ENCODE measurements around the gene OASL.

OASL gene

GRCh38 chr12:120983759-120984158 lies 55.3 kb downstream of the OASL start:
- TF ChIP-seq, protein P1, sequence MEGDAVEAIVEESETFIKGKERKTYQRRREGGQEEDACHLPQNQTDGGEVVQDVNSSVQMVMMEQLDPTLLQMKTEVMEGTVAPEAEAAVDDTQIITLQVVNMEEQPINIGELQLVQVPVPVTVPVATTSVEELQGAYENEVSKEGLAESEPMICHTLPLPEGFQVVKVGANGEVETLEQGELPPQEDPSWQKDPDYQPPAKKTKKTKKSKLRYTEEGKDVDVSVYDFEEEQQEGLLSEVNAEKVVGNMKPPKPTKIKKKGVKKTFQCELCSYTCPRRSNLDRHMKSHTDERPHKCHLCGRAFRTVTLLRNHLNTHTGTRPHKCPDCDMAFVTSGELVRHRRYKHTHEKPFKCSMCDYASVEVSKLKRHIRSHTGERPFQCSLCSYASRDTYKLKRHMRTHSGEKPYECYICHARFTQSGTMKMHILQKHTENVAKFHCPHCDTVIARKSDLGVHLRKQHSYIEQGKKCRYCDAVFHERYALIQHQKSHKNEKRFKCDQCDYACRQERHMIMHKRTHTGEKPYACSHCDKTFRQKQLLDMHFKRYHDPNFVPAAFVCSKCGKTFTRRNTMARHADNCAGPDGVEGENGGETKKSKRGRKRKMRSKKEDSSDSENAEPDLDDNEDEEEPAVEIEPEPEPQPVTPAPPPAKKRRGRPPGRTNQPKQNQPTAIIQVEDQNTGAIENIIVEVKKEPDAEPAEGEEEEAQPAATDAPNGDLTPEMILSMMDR (IDR thresholded peaks at IDR 0.05), result no peak
- Histone ChIP-seq H3K4me1 (ENCODE audit: control insufficient read depth in 1 of 2, insufficient read depth in 1 of 2, low read depth in 1 of 2, low read length in 1 of 2) (no peaks in the 10 kb centered on the region), H3K36me3 (no peaks in the 10 kb centered on the region), H3K27me3 (no peaks in the 10 kb centered on the region), H3K27ac (no peak overlapping the region), H3K9me3 (no peaks in the 10 kb centered on the region), H3K4me3 (ENCODE audit: low read depth in 1 of 2, low read length in 1 of 2) (no peak overlapping the region)

- Histone ChIP-seq H3K4me3 (ENCODE audit: low read depth in 1 of 2, low read length in 1 of 2) (no peak overlapping the region), H3K9me3 (no peaks in the 10 kb centered on the region), H3K4me1 (ENCODE audit: control insufficient read depth in 1 of 2, insufficient read depth in 1 of 2, low read depth in 1 of 2, low read length in 1 of 2) (no peaks in the 10 kb centered on the region), H3K36me3 (no peaks in the 10 kb centered on the region), H3K27me3 (no peaks in the 10 kb centered on the region), H3K27ac (no peak overlapping the region)
- TF ChIP-seq, protein P1 (IDR thresholded peaks at IDR 0.05), result no peak
Observed at GRCh38 chr12:120982659-120983058, 56.4 kb downstream of the OASL start.

GRCh38 chr12:120981407-120981941 lies 57.6 kb downstream of the OASL start:
- H3K27me3 ChIP-seq, result no peaks in the 10 kb centered on the region
- H3K4me3 ChIP-seq (ENCODE audit: low read depth in 1 of 2, low read length in 1 of 2), result no peak overlapping the region
- no peaks in the 10 kb centered on the region for H3K36me3 ChIP-seq
- H3K27ac ChIP-seq, result no peak overlapping the region
- TF ChIP-seq, protein P1 (IDR thresholded peaks at IDR 0.05), result no peak
- H3K4me1 ChIP-seq (ENCODE audit: control insufficient read depth in 1 of 2, insufficient read depth in 1 of 2, low read depth in 1 of 2, low read length in 1 of 2), result no peaks in the 10 kb centered on the region
- H3K9me3 ChIP-seq, result no peaks in the 10 kb centered on the region

GRCh38 chr12:120980800-120981368 lies 58.2 kb downstream of the OASL start:
- H3K36me3 ChIP-seq, result no peaks in the 10 kb centered on the region
- no peaks in the 10 kb centered on the region for H3K9me3 ChIP-seq
- H3K4me1 ChIP-seq (ENCODE audit: control insufficient read depth in 1 of 2, insufficient read depth in 1 of 2, low read depth in 1 of 2, low read length in 1 of 2), result no peaks in the 10 kb centered on the region
- H3K27ac ChIP-seq, result no peak overlapping the region
- TF ChIP-seq, protein P1 (IDR thresholded peaks at IDR 0.05), result no peak
- H3K27me3 ChIP-seq, result no peaks in the 10 kb centered on the region
- no peak overlapping the region for H3K4me3 ChIP-seq (ENCODE audit: low read depth in 1 of 2, low read length in 1 of 2)

DNA sequence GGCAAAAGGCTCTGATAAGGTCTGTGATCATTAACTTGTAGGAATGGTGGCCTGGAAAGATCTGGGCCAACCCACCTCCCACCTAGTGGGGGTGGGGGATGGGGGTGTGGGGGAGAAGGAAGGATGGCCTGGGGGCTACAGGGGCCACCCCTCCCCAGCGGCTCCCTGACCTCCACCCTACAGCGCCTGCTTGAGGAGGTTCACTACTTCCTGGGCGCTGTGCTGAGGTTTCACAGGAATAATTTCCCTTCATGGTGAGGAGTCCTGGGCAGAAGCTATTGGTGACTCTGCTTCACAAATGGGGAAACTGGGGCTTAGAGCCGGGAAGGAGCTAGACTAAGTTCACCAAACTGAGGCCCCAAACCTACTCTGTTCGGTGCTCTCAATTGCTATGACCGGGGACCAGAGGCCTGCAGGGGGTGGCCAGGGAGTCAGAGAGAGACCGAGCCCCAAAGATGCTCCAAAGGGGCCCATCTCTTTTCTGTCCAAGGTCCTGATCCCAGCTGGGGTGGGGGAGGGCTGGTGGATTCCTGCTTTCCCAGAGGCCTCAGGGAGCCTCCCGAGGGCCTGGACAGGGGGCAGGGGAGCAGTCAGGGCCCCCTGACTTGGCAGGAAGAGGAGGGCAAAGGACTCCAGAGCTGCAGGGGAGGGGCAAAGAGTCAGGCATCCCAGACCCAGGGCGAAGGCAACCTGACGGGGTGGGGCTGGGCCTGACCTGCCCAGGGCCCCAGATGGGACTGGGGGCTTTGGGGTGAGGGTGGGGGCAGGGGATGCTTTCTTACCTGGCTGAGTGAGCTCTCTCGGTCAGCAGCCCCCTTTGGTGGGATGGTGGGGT lies 59.0 kb downstream of the OASL start:
- no peaks in the 10 kb centered on the region for H3K9me3 ChIP-seq
- no peak overlapping the region for H3K27ac ChIP-seq
- H3K36me3 ChIP-seq, result no peaks in the 10 kb centered on the region
- H3K4me3 ChIP-seq (ENCODE audit: low read depth in 1 of 2, low read length in 1 of 2), result no peak overlapping the region
- H3K4me1 ChIP-seq (ENCODE audit: control insufficient read depth in 1 of 2, insufficient read depth in 1 of 2, low read depth in 1 of 2, low read length in 1 of 2), result no peaks in the 10 kb centered on the region
- no peaks in the 10 kb centered on the region for H3K27me3 ChIP-seq
- TF ChIP-seq, protein P1 (IDR thresholded peaks at IDR 0.05), result no peak
